HG02588 (cell line): ENCODE measurements around the gene CBFB.
"Not testable (repeated sequence)": the region's sequence is repeated elsewhere in the genome, so short reads cannot be mapped to it uniquely, and the experiment has no call there.

ENCODE experiments used
- ATAC-seq: cut with Tn5 transposase; IDR thresholded peaks from one replicate; pipeline ENCODE4 v1.9.1; 2021; ENCODE audit warnings: mild to moderate bottlenecking, moderate library complexity; ENCODE audit not compliant: unreplicated experiment

The CBFB gene

DNA sequence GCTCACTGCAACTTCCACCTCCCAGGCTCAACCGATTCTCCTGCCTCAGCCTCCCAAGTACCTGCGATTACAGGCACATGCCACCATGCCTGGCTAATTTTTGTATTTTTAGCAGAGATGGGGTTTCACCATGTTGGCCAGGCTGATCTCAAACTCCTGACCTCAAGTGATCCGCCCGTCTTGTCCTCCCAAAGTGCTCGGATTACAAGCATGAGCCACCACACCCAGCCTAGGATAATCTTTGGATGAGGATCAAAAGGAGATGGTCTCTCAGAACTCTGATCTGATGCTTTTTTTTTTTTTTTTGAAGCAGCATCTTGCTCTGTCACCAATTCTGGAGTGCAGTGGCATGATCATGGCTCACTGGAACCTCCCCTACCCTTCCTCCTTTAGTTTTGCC lies 93.8 kb downstream of the CBFB start:
- ATAC-seq = not testable (repeated sequence)

DNA sequence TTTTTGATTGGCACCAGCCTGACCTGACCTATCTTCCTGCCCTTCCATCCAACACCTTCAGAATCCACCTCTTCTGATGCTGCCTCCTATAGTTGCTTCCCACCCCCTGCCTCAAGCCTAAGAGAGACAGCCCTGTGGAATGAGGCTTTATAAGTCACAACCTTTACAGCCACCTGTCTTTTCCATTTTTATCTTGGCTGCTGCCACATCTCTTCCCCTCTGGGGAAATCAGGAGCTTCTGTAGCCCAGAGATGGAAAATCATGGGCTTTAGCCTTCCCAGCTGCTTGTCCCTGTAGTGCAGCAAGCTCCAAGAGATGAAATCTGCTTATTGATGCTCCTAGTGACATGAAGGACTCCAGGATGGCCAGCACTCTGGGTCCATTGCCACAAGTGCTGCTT lies 99.5 kb downstream of the CBFB start:
- ATAC-seq = no peak

DNA sequence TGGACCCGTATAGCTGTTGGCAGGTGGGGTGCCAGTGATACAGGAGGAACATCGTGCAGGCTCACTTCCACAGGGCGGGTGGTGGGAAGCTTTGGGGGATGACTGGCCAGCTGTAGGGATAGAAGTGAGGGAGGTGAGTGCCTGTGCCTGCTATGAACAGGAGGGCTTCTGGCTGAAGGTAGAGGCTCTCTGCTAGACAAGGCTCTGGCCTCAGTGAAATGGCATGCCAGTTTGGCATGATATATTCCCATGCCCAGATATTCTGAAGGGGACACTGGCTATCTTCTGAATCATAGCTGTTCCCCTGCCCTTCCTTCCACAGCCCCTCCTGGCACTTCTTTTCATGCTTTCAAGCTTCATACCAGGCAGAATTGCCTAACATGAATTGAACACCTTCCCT lies 99.9 kb downstream of the CBFB start:
- ATAC-seq = no peak

DNA sequence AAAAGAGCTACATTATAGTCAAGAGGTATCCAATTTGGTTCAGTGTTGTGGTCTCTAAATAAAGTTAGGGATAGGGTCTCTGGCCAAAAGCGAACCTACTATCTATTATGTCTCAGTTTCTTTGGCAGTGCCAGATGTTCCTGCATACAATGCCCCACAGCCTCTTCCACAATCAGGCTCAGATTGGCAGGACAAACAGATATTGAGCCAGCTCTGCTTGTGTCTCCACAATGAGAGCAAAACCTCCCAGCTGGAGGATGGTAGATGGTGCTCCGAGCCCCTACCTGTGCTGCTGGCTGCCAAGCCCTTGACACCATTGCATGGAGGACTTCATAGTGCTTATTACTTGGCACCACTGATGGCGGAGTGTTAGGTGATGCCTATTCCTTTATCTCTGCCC lies 100.5 kb downstream of the CBFB start:
- ATAC-seq = no peak

DNA sequence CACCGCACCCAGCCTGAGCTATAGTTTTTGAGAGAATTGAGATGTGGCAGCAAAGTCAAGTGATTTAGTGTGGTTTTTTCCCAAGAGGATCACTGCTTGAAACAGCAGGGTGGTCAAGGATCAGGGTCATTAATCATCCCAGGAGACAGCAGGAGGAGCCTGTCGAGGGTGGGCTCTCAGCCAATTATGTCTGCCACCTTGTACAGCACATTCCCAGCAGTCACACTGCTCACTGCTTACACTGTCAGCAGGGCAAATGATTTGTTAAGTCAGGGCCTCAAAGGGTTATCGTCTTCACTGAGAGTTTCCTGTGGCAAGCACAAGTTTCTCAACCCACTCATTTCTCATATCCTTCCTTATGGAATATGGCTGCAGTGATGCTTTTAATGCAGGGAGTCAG lies 108.7 kb downstream of the CBFB start:
- no peak for ATAC-seq

DNA sequence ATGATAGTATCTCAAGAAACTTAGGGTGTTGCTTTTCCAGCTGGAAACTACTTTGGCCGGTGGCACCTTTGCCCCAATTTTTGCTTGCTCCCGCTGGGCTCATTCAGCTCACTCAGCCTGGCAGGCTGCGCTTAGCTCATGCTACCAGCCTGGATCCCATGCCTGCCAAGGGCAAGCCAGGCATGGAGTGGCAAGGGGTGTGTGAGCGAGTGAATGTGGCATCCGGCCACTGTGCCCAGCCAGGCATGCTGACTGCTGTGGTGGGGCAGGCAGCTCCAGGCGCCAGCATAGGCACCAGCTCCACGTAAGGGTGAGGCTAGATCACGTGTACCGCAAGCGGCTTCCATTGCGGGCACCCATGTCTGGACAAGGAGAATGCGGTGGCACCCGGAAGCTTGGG lies 112.4 kb downstream of the CBFB start:
- no peak for ATAC-seq

DNA sequence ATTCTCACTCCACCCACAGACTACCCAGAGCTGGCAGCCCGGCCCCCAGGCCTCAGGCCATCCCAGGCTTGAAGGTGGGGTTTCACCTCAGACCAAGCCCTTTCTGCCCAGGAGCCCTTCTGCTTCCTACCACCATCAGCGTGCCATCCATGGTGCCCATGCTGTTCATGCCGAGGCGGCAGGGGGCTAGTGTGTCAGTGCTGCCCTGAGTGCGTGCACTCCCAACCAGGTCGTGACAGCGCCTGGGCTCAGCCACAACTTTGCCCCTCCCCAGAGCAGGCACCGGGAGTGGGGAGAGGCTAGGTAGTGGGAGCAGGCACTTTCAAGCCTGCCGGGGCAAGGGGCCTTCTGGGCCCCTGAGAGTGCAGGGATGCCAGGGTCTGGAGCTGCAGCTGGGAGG lies 113.4 kb downstream of the CBFB start:
- no peak for ATAC-seq

DNA sequence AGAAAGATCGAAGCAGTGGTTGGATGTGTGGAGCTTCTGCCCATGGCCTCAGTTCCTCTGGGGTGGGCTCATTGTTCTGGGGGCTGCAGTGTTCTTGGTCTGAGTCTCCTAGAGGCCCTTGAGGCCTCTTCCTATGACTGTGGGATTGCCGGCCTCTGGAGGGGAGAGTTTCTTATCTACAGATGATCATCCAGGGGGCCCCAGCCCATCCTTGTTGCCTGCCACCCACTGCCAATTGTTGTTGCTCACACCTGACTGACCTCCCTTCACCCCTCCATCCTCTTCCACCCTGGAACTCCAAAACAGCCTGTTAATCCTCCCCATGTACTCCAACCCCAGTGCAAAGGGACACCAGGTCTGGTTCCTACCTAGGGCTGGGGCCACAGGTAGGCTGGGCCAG lies 116.0 kb downstream of the CBFB start:
- ATAC-seq = no peak

DNA sequence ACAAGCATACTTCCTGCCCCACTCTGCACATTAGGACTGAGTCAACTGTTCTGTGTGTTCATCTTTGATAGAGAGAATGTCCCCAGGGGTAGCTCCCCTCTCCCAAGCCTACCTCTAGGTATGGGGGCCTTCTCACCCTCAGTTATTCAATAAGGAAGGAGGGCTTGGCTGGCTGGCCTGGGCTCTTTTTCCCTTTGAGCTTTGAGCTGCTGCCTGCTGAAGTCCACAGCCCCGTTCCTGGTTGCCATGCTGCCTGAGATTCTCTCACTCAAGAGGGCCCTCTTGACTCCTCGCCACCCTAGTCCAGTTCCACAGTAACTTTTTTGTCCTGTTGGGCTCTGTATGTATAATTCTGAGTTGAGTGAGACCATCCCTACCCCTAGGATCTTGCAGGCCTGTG lies 116.8 kb downstream of the CBFB start:
- no peak for ATAC-seq

DNA sequence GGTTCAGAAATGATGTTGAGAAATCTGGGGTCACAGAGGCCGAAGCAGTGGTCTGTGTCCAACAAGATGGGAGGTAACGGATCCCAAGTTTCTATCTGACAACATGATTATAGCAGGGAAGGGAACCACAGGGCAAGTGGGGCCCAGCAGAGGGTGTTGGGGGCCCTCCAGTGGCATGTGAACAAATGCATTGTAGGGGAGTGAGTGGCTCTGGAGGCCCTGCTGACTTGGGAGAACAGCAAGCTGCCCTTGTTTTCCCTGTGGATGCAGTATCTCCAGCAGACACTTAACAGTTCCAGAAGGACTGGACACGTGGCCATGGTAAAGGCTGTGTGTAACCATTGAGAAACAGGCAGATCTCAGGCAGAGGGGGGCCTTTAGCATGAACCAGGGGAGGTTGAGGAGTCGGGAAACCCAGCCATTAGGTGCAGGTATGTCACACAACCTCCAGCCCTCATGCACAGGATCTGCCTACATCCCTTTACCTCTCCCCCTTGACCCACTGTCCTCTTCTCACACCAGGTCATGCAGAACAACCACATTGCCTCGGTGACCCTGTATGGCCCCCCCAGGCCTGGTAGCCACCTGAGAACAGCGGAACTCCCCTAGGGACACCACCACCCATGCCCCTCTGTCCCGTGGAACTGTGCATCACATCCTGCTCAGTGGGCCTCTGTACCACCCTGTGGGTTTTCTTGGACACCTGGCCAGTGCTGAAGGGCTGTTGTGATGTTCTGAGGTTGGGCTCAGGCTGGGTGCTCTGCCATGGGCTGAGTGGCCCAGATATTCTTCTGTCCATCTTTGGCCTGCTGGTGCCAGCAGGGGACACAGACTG lies 117.8 kb downstream of the CBFB start:
- no peak for ATAC-seq

DNA sequence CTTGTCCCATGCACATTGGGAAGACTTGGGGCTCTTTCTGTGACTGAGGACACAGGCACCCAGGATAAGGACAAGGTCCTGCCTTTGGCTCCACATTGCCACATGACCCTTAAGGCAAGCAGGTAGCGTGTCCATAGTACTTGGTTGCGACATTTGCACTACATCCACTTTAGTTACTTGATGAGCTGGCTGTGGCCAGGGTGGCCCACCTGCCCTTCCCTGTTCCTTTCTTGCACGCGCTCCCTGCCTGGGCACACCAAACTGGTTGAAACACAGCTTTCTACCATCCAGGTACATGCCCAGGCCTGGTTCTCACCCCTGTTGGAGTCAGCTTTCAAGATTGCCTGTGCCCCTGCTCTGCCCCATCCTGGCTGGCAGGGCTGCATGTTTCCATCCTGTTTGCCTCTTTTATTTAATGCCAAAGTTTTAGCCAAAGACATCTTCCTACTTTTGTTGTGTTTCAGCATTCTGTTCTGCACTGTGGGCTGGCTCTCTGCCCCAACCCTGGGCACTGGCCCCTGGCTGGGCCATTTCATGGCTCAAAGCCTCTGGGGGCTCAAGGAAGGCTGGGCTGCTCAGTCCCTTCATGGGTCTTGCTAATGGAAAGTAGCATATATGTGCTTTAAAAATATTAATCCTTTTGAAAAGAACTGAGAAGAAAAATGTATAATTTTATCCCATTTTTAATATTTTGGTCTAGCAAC lies 118.6 kb downstream of the CBFB start:
- ATAC-seq = no peak

DNA sequence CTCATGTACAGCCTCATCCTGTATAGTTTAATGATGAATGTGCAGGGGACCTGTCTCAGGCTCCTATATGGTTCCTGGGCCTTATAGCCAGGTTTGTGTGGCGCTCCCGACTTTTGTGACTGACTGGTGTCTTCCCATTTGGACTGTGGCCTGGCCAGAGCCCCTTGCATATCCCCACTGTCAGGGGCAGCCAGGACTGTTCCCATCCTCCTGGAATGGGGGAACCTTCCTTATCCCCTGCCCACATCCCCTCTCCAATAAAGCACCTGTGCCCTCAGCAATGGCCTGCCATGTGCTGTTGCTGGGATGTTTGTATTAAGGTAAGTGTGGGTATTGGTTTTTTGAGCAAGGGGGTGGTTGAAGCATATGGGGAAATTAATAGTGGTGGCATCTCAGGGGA lies 119.3 kb downstream of the CBFB start:
- ATAC-seq = no peak

DNA sequence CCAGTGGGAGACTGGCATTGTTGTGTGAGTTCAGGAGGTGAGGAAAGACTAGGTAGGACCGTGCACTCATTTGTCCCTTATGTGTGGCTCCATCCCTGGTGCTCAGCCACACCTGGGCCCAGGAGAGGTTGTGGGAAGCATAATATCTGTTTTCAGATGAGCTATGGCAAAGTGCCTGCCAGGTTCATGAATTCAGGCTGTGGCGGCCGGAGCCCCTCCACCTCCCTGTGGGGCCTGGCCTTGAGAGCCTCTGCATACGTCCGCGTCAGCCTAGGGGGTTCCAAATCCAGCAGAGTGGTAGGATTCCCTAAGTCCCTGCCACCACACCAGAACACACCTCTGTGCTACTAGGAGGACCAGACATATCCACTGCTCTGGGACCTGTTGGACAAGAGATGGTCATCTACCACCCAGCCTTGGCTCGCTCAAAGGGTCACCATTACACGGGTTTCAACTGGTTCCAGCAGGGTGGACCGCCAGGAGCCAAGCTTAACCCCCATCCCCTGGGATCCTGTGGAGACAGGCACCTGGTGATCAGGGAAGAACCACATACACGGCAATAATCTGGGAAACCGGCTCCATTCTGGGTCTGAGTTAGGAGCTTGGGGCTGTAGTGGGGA lies 119.8 kb downstream of the CBFB start:
- no peak for ATAC-seq

DNA sequence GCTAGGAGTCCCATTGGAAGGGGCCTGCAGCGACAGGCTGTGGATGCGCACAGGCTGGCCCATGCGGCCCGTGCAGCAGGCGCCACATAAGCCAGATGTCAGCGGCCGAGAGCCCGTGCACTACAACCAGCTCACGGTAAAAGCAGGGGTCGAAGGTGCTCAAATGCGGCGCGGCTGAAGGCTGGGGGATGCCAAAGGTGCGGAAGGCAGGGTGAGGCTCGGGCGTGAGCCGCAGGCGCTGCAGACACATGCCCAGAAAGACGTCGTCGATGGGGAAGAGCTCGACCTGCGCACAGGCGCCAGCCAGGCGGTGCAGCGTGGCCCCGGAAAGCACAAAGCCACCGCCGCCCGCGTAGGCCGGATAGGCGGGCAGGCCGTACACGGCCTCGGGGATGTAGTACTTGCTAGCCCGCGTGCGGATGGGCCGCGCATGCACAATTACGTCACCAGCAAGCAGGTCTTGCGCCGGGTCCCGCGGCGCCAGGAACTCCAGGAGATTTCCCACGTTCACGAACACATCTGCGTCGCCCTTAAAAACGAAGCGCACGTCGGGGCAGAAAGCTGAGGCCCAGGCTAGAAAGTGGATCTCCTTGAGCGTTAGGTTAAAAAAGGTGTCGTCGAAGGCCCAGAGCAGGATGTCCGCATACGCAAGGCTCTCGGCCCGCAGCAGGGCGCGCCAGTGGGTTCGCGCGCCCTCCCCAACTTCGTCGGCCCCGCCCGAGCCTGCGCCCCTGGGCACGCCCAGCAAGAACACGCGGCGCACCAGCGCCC lies 120.5 kb downstream of the CBFB start:
- no peak for ATAC-seq

DNA sequence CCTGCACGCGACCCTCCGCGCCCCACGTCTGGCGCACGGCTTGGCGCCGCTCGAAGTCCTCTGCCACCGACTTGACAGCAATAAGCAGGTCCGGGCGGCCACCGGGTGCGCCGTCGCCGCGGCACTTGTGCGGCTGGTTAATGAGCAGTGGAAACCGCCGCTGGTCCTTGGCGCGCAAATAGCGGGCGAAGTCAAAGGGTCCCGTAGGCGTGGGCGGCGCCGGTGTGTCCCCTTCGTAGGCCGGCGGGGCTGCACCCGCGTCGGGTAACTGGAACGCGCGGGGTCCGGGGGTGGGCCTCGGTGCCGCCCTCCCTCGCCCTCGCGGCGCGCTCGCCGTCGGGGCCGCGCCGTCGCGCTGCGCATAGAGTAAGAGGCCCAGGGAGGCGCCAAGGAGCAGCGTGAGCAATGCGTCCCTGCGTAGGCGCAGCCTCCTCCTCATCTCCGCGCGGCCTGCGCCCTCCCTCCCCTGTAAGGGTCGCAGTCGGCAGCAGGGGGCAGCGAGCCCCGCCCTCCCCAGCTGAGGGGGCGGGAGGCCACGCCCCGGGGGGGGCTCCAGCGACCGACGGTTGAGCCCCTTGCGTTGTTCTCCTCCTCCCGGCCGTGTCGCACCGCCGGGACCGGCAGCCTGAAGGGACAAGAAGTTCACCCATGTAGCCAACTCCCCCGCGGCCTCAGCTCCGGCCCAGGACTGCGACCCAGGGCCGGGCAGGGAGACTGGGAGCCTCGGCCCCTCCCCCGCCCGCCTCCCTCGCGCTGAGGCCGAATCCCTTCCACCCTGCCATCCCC lies 121.3 kb downstream of the CBFB start:
- peak; percentile 50 for ATAC-seq
